Measurements from ENCODE around the gene UGT1A3. TPM values are rescaled to one million over a fixed set of nuclear protein-coding genes. Genes with fewer than 3 reads are reported as not detected.

Gene UGT1A3
- total RNA-seq, 1 donor from 2014 or later, result not detected

GRCh38 chr2:233796254-233796653, 67.4 kb downstream of the UGT1A3 start:
- Mint-ChIP-seq H3K4me1 (ENCODE audit: low read depth) (peaks cover 3% of the 10 kb centered on the region), H3K9me3 (ENCODE audit: low read depth) (peaks cover 5% of the 10 kb centered on the region), H3K27ac (ENCODE audit: unreplicated experiment) (no peak overlapping the region), H3K27me3 (ENCODE audit: low read depth) (peaks cover 5% of the 10 kb centered on the region), H3K36me3 (ENCODE audit: low read depth) (peaks cover 2% of the 10 kb centered on the region), H3K4me3 (ENCODE audit: unreplicated experiment) (no peak overlapping the region)
- no peak for TF ChIP-seq CTCF (IDR thresholded peaks at IDR 0.05)
- no peak for DNase-seq (ENCODE audit: low spot score)

- Mint-ChIP-seq H3K9me3 (ENCODE audit: low read depth) (peaks cover 5% of the 10 kb centered on the region), H3K4me1 (ENCODE audit: low read depth) (peaks cover 4% of the 10 kb centered on the region), H3K27ac (ENCODE audit: unreplicated experiment) (no peak overlapping the region), H3K27me3 (ENCODE audit: low read depth) (peaks cover 11% of the 10 kb centered on the region), H3K4me3 (ENCODE audit: unreplicated experiment) (no peak overlapping the region), H3K36me3 (ENCODE audit: low read depth) (peaks cover 2% of the 10 kb centered on the region)
- DNase-seq (ENCODE audit: low spot score), result no peak
- TF ChIP-seq CTCF (IDR thresholded peaks at IDR 0.05), result no peak
Measured at GRCh38 chr2:233798335-233799086, 69.7 kb downstream of the UGT1A3 start.

- peaks cover 4% of the 10 kb centered on the region for H3K4me1 Mint-ChIP-seq (ENCODE audit: low read depth)
- H3K9me3 Mint-ChIP-seq (ENCODE audit: low read depth), result peaks cover 5% of the 10 kb centered on the region
Measured at GRCh38 chr2:233799087-233799665, 70.3 kb downstream of the UGT1A3 start.

GRCh38 chr2:233799716-233800115, 70.9 kb downstream of the UGT1A3 start:
- no peak for DNase-seq (ENCODE audit: low spot score)
- Mint-ChIP-seq H3K4me1 (ENCODE audit: low read depth) (peaks cover 4% of the 10 kb centered on the region), H3K27me3 (ENCODE audit: low read depth) (peaks cover 17% of the 10 kb centered on the region), H3K36me3 (ENCODE audit: low read depth) (peaks cover 2% of the 10 kb centered on the region), H3K27ac (ENCODE audit: unreplicated experiment) (no peak overlapping the region), H3K4me3 (ENCODE audit: unreplicated experiment) (no peak overlapping the region), H3K9me3 (ENCODE audit: low read depth) (peaks cover 5% of the 10 kb centered on the region)
- TF ChIP-seq CTCF (IDR thresholded peaks at IDR 0.05), result no peak

More at GRCh38 chr2:233799087-233799665, 70.3 kb downstream of the UGT1A3 start:
- H3K36me3 Mint-ChIP-seq (ENCODE audit: low read depth), result peaks cover 2% of the 10 kb centered on the region
- TF ChIP-seq CTCF (IDR thresholded peaks at IDR 0.05), result no peak
- H3K27ac Mint-ChIP-seq (ENCODE audit: unreplicated experiment), result no peak overlapping the region
- no peak overlapping the region for H3K4me3 Mint-ChIP-seq (ENCODE audit: unreplicated experiment)
- no peak for DNase-seq (ENCODE audit: low spot score)
- H3K27me3 Mint-ChIP-seq (ENCODE audit: low read depth), result peaks cover 12% of the 10 kb centered on the region

- H3K4me3 Mint-ChIP-seq (ENCODE audit: unreplicated experiment), result no peak overlapping the region
- H3K36me3 Mint-ChIP-seq (ENCODE audit: low read depth), result peaks cover 2% of the 10 kb centered on the region
- peaks cover 5% of the 10 kb centered on the region for H3K9me3 Mint-ChIP-seq (ENCODE audit: low read depth)
- H3K27ac Mint-ChIP-seq (ENCODE audit: unreplicated experiment), result no peak overlapping the region
- peaks cover 4% of the 10 kb centered on the region for H3K4me1 Mint-ChIP-seq (ENCODE audit: low read depth)
- TF ChIP-seq CTCF (IDR thresholded peaks at IDR 0.05), result no peak
- no peak for DNase-seq (ENCODE audit: low spot score)
- H3K27me3 Mint-ChIP-seq (ENCODE audit: low read depth), result peaks cover 21% of the 10 kb centered on the region
Measured at GRCh38 chr2:233800208-233800607, 71.4 kb downstream of the UGT1A3 start.

All from chondrocyte (in vitro differentiated cells).